ENCODE measurements around the gene TTC34.
A peak's percentile ranks its signal among the peaks of the same experiment; 100 is the strongest.

The TTC34 gene

DNA sequence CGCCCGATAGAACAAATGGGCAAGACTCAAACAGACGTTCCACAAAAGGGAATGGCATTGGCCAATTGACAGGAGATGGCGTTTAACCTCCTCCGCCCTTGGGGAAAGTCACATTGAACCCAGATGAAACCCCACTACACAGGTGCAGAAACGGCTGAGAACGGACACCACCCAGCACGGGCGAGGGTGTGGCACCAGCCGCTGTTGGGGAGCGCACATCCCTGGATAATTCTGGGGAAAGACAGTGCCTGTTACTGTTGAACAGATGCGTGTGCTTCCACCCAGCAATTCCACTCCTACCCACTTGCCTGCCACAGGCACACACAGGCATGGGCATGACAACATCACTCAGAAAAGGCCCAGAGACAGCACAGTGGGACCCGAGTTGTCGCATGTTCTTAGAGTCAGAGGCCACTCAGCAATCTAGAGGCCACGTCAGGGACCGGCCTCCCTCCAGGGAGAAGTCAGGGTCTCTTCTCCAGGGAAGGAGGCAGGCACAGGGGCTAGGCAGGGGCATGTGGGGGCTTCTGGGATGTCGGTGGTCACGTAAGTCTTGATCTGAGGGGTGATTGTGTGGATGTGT, 199.7 kb downstream of the TTC34 start:
- no peak for DNase-seq

DNA sequence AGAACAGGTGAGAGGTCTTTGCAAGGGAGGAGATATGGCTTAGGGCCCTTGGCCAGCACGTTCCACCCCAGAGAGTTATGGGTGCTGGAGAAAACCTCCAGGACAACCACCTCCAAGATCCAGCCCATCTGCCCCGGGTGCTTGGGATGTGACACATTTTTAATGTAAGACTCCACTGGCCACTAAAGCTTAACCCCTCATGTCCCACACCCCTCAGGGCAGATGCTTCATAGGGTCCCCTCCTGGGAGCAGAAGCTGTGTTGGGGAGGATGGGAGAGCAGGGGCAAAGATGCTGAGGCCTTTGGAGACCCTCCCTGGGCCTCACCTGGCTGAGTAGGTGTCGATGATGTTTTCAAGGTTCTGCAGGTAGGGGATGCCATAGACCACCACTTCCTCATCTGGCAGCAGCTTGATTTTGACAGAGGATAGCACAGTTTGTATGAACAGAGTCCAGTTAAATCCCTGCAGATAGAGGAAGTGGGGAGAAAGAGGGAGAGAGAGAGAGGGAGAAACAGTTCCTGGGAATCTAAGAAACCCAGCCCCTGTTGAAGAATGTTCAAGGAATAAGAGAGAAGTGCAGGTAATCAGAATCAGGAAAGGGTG, 203.1 kb downstream of the TTC34 start:
- DNase-seq: no peak

DNA sequence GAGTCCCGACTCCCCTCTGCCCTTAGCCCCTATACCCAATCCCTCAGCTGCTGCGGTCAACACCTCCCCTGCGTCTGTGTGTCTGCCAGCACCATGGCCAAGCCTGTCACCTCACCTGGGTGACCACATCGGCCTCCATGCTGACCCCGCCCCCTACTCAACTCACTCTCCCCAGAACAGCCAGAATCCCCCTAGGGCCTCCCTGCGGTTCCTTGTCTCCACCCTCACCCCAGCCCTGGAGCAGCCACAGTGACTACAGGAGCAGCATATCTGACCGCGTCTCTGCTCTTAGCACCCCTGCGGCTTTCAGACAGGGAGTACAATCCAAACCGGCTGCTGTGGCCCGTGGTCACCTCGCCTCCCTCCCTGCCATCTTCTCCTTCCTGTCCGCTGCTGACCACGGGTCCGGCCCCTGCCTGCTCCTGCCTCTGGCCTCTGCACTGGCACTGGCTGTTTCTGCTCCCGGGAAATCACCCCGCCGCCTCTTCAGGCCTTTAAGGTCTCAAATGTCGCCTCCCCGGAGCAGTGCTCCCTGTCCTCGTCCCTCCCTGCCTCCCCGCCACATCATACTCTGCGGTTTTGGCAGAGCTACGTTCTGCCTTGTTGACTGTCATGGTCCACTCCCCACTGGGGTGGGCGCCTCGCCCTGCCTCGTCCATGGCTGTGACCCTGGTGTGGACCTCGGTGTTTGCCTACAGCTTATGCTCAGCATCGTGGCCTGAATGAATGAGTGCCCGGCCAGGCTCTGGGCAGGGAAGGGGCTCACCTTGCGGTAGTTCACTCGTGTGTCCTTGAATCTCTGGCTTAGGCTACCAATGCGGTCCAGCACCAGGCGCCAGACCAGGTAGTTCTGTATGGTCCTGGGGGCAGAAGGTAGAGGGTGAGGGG, 203.8 kb downstream of the TTC34 start:
- DNase-seq: no peak

DNA sequence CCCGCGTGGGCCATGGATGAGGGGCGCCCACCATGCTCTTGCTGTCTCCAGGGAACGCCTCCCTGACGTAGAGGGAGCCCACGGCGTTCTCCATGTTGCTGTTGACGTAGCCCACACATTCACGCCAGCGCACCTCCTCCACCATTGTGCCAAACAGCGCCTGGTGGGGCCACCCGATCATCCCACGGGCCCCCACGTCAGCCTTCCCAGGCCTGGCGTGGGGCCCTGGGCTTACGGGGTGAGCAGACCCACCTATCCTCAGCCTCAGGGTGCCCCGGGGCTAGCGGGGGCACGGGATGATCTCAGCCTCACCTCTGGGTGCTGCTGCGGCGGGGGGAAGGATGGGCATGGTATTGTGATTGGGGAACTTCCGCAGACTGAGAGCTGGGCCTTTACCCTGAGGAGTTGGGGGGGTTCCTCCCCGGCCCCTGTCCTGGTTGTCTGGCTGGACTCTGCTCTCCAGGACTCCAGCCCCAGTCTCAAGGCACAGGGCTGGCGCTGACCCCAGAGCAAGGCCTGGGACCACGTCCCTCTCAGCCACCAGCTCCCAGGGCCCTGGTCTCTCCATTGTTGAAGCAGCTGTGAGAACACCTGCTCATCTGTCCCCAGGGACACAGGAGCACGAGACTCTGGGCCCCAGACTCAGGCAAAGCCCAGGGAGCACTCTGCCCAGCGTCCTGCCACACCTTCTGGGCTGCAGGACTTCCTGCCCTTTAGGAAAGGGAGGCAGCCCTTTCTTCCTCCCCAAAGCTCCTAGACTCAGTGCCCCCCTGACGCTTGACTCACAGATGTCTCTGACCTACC, 204.8 kb downstream of the TTC34 start:
- DNase-seq: no peak

DNA sequence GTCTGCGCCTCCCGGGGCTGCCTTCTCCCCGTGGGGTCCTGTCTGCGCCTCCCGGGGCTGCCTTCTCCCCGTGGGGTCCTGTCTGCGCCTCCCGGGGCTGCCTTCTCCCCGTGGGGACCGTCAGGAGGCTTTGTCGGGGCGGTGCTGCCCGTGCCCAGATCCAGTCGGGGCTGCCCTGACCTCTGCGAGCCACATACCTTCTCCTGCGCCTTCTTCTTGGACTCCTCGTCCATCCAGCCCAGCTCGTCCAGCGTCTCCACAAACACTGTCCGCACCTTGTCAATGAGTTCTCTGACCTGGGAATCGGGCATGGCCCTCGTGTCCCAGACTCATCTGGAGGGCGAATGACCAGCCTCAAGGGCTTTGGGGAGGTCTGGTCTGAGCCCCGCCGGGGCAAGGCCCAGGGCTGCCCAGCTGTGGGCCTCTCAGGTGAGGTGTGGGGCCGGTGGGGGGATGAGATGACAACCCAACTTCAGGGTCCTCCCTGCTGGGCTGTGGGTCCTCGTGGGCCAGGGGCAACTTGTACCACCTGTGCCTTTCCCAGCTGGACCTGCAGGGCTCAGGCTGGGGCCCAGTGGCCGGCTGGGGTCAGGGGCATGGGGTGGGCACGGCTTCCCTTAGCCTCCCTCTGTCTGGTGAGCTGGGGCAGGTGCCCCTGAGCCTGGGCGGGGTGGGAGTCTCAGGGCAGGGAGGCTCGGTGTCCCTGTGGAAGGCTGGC, 205.5 kb downstream of the TTC34 start:
- no peak for DNase-seq

DNA sequence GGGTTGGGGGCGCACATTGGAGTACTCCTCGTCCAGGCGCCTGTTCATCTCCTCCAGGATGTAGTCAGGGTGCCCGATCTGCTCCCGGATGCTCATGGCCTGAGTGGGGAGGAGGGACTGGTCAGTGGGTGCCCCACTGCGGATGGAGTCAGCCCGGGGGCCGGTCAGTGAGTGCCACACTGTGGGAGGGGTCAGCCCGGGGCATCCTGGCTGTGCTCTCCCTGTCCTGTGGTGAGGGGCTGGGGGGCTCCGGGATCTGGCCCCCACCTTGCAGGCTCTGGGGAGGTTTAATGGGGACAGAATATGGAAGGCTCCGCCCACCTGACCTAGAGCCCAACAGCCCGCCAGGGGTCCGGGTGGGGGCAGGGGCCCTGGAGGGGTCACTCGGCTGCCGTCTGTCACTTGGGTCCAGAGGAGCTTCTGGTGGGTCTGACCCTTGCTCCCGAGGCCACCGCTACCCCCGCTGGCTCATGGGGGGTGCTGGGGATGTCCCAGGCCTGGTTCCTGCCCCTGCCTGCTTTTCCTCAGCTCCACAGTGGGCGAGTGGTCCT, 206.2 kb downstream of the TTC34 start:
- DNase-seq: no peak

DNA sequence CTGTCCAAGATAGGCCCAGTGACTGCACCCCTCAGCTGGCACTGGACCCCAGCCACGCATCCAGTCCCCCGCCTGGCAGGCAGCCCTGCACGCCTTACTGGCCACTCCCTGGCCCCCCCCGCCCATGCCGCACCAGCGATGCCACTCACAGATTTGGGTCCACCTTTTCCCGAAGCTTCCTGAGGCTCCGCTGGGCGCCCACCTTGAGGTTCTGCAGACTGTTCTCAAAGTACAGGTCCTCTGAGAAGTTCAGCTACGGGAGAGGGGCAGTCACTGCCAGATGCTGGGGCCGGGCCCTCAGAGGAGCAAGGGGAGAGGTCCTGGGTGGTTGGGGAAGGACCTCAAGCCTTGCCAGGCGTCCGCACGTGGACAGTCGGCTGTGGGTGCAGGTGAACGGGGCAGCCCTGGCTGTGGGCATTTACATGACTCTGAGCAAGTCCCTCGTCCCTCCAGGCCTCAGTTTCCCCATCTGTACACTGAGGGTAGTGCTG, 206.8 kb downstream of the TTC34 start:
- DNase-seq: no peak

DNA sequence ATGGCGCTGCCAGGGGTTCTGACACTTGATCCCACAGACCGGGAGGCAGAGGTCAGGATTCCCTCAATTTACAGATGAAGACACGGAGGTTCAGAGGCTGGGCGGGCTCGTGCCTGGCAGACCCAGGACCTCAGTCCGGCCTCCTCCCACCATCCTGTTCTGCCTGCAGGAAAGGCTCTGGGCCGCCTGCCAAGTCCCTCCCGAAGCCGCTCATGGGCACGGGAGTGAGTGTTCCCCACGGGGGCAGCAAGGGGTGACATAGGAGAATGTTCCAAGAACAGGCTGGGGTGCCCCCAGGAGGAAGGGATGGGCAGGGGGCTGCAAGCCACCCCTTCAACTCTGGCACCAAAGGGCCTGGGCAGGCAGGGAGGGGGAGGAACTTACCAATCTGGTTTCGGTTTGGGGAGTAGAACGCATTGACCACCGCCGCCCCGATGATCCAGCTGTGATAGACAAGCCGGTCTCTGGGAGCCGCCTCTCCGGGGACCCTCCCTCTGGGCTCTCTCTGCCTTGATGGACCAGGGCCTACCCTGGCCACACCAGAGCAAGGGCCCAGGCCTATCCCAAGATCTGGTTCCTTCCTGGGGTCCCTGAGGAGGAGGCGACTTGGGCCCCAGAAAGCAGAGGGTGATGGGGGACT, 207.4 kb downstream of the TTC34 start:
- DNase-seq: no peak

DNA sequence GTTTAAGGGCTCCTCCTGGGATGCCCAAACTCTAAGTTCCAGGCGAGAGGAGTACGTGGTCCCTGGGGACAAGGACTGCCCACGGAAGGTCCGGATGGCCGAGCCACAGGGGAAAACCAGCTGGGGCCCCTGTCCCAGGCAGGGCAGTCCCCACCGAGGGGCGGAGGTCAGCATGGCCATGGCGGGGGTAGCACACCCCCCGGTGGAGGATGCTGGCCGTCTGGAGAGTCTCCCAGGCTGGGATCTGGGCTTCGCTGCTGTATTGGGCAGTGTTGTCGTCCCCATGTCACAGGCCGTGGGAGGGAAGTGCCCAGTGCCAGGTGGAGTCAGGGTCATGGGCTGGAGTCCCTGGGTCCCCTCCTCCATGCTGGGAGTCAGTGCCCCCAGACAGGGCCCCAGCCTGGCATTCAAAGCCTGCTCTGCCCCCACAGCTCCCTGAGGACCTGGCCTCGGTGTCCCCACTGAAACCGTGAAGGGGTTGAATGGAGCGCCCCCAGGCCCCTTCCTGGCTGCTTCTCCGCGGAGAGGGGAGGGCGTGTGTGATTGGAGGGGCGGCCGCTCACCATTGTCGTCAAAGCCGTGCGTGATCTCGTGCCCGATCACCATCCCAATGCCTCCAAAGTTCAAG, 208.1 kb downstream of the TTC34 start:
- no peak for DNase-seq

DNA sequence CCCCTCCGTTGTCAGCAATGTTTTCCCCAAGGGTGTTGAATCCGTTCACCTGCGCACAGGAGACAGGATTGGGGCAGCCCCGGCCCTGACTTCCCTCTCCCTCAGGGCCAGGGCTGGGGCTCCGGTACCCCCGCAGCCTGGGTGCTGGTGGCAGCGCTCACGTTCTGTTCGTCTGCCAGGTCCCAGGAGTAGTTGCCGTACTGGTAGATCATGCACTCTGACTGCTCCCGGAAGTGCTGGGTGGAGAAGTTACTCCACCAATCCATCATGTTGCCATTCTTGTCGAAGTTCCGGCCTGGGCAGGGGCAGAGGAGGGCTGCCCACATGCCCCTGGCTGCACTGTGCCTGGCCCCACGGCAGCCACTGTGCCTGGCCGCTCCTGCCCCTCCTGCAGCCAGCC, 208.8 kb downstream of the TTC34 start:
- peak; percentile 30 for DNase-seq

DNA sequence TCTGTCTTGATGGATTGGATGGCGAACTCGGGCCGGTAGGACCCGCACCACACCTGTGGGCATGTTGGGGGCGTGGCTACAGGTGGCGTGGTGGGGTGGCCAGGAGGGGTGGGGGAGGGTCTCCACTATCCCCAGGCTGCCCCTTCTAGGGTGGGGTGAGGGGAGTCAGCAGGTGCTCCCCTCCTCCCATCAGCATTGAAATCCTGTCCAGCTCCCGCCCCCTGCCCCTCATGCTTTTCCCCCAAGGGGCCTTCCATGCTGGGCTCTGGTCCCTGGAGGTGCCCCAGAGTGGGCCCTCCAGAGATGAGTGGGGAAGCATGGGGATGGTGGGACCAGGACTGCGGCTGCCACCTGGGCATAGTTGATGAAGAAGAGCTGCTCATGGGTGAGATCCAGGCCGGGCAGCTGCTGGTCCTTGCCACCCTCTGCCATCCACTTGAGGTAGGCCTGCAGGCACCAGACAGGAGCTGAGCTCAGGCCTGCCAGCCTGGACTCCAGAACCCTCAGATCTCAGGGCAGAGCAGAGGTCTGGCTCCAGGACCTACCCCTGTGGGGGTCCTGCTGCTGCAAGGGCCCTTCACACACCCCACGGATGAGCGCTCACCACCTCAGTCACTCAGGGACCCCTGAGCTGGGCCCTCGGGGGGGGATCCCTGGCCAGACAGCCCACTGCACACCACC, 209.8 kb downstream of the TTC34 start:
- DNase-seq: no peak

DNA sequence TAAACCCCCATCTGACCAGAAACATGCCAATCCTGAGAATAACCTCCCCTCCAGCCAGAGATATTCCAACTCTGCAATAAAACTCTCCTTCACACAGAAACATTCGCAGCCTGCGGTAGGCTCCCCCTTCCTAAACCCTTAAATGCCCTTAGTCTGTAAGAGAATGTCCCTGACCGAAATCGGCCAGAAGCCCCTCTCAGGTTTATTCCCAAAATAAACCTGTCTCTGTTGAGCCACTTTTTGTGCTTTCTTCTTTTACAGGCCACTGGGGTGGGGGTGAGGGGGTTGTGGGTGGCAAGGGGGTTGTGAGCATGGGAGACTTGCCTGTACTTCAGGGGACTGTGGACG, 210.3 kb downstream of the TTC34 start:
- no peak for DNase-seq

DNA sequence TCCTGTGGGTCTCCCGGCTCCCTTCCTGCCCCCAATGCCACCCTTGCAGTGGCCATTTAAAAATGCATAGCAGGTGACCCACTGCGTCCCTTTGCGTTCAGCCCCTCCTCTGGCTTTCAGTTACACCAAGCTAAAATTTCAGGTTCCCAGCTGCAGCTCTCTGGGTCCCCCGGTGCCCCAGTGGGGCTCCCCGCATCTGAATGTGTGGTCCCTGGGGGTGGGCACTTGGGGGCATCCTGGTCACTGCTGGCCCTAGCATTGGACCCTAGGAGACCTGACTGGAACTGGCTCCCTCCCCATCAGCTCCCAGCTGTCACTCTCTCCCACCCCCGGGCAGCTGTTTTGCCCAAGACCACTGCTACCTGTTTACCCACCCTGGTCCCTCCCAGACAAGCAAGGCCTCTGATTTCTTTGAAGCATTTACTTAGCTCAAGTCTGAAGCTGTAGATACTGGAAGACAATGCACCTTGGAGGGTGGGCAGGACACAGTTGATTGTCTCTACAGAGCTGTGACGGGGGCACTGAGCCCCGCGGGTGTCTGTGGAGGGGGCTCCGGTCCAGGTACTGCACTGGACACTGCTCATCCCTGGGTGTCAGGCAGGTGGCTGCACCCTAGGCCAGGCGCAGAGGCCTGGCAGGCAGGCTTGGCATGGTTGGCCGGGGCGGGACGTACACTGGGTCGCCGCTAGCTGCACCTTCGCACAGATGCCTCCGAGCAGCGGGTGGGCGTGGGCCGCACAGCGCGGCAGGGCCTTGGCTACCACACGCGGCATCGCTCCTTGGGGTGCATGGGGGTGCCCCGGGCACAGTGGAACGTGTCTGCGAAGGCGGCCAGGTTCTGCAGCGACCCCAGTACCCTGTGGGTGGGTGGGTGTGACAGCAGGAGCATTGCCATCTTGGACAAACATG, 211.0 kb downstream of the TTC34 start:
- DNase-seq: no peak

DNA sequence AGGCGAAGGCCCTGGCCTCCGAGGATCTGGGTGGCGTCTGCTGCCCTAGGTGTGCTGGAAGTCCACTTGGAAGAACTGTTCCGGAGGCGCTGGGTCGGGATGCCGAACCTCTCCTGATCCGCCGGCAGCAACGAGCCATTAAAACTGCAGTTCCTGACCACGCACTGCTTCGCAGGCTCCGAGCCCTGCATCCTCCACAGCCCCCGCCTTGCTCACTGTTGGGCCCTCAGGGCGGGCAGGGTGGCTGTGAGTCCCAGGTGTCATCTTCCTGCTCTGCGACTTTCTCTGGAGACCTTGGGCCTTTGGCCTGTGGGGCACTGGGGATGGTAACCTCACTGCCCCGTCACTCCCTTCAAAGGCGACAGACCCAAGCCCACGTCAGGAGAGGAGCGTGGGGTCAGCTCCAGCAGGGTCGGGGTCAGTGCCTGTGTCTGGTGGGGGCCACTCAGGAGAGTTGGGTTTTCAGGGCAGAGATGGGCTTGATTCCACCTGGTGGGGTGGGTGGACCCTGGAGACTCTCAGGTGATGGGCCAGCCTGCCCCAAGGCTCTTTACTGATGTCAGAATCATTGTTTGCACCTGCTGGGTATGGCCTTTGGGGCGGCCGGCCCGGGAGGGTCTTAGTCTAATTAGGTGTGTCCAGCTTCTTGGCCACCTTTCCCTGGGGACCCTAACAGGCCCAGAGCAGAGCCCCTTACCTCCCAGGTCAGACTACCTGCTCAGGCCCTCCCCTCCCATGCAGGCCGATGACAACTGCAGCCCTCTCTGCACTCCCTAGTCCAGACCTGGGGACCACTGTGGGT, 211.9 kb downstream of the TTC34 start:
- no peak for DNase-seq

DNA sequence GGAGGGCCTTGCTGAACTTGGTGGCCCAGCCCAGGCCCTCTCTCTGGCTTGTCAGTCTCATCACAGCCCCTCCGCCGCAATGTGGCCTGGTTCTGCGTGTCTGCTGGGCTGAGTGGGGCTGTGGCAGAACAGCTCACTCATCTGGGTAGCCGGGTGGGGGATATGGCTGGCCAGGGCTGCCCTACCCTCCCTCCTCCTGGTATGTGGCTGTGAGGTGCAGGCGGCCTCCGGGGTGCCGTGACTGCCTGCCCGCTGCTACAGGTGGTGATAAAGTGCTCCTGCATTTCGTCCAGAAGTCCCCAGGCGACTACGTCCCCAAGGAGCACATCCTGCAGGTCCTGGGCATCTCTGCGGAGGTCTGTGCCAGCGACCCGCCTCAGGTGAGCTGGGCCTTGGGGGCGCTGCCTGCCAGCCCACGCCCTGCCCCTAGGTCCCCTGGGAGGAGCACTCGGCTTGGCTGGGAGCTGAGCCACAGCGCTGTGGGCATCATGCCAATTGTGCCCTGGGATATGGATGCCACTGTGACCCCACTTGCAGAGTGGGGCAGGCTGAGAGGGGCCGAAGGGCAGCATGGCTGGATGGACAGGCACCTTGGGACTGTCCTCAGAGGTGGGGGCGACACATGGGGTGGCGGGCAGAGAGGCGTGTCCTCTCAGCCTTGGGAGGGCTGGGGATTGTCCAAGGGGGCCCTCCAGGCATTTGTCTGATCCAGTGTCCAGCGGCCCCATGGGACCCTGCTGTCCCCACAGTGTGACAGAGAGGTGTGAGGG, 212.6 kb downstream of the TTC34 start:
- no peak for DNase-seq

DNA sequence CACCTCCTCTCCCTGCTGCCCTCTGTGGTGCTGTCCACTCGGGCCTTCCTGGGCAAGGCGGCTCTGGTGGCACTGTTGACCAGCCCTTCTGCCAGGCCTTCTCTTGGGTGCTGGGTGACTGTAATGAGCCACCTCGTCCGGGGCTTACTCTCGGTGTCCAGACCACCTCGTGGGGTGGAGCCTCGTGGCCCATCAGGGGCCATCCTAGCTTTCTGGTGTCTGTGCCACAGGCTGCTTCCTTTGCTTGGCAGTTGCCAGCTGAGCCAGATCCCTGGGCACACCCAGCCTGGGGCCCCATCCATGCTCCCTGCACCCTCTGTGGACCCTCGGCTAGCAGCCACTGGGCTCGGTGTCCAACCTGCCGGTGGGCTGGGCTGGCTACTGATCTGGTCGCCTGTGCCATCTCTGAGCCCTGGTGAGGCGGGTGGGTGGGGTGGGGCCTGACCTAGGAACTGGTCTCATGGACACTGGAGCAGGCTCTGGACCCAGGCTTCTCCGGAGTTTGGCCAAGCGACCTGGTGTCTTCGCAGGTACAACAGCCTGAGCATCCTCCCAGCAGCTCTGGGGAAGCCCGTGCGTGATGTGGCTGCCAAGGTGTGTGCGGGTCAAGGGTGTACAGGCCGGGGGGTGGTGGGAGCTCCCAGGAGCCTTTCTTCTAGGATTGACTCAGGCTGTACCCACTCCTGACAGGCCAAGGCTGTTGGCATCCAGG, 213.5 kb downstream of the TTC34 start:
- DNase-seq: no peak

Measured in NCI-H510A treated with DMSO at 0.1 percent for 48 hours (cell line).